Endothelial cell of umbilical vein (primary cell): Measurements from ENCODE around the gene ELL2. TPM values are rescaled to one million over a fixed set of nuclear protein-coding genes. Genes with fewer than 3 reads are reported as not detected.

Source experiments
- BruUV-seq: library from RNA; stranded (reverse); fragments of 400-500 nt; replicated peaks from 2 replicates; lab custom pipeline; 2021; lab: Mats Ljungman, UMichigan
- CTCF ChIA-PET: fragments of 300-600, 350-600 bp; sonication (Branson Sonifier 250); formaldehyde crosslinking; loops from one replicate; lab custom pipeline; 2021; ENCODE audit warnings: antibody characterized with exemption, inconsistent platforms; lab: Charles Lee
- POLR2A ChIA-PET: fragments of 300-600, 350-600 bp; sonication (Branson Sonifier 250); formaldehyde crosslinking; loops from one replicate; lab custom pipeline; 2021; ENCODE audit warnings: antibody characterized with exemption, inconsistent platforms; lab: Charles Lee
- DNase-seq: peaks from one replicate; pipeline ENCODE4 v3.0.0-alpha.2; 2011; ENCODE audit warnings: low read depth, low spot score
- FAIRE-seq: peaks from 2 replicates; lab custom pipeline; 2011; peaks lifted over from hg19 to GRCh38; lab: Jason Lieb, UNC
- H2AFZ ChIP-seq: 2 replicates; pipeline ENCODE4 v1.6.0; 2012; ENCODE audit warnings: low read depth, low read length, control low read depth, inconsistent platforms
- H3K27ac ChIP-seq: 2 replicates; pipeline ENCODE4 v1.5.1; 2011; ENCODE audit warnings: low read depth, mild to moderate bottlenecking, control low read depth, low read length, moderate library complexity; ENCODE audit not compliant: insufficient read depth
- H3K27me3 ChIP-seq, 2 experiments: 2 replicates each; pipeline versions ENCODE4 v1.6.0 to v1.6.1; 2011; ENCODE audit warnings: low read length in 2 of 2, mixed read lengths in 1 of 2; ENCODE audit not compliant: control insufficient read depth in 2 of 2, insufficient read depth in 2 of 2
- H3K36me3 ChIP-seq, 2 experiments: 2 replicates in 1 of 2; 3 replicates in 1 of 2; pipeline ENCODE4 v1.5.1; 2011; ENCODE audit warnings: low read length in 2 of 2, mild to moderate bottlenecking in 1 of 2, moderate library complexity in 1 of 2; ENCODE audit not compliant: control insufficient read depth in 2 of 2, insufficient read depth in 2 of 2; ENCODE audit errors: extremely low read depth in 1 of 2
- H3K4me1 ChIP-seq: 3 replicates; pipeline ENCODE4 v1.5.1; 2011; ENCODE audit warnings: mild to moderate bottlenecking, low read length; ENCODE audit not compliant: control insufficient read depth, insufficient read depth; ENCODE audit errors: extremely low read depth
- H3K4me2 ChIP-seq: 2 replicates; pipeline ENCODE4 v1.6.1; 2011; ENCODE audit warnings: low read length, control low read depth, mixed read lengths; ENCODE audit not compliant: insufficient read depth
- H3K4me3 ChIP-seq, 3 experiments: fragments of 200-600 bp in 1 of 3; sonication (generic), shearing (Covaris generic) in 1 of 3; replicated peaks in 1 of 3; 2 replicates each; pipeline ENCODE4 v1.5.1; 2011 to 2016; ENCODE audit warnings: control low read depth in 3 of 3, low read length in 3 of 3, mild to moderate bottlenecking in 2 of 3, inconsistent platforms in 1 of 3, low read depth in 1 of 3, moderate library complexity in 1 of 3; ENCODE audit not compliant: insufficient read depth in 1 of 3
- H3K79me2 ChIP-seq: 2 replicates; pipeline ENCODE4 v1.6.0; 2012; ENCODE audit warnings: low read length, inconsistent platforms; ENCODE audit not compliant: control insufficient read depth, insufficient read depth
- H3K9ac ChIP-seq: replicated peaks from 2 replicates; pipeline ENCODE3; 2011; ENCODE audit warnings: low read length, control low read depth; ENCODE audit not compliant: insufficient read depth; ENCODE audit errors: extremely low read depth
- H3K9me1 ChIP-seq: replicated peaks from 3 replicates; pipeline ENCODE4 v1.6.0; 2011; ENCODE audit warnings: mild to moderate bottlenecking, low read length; ENCODE audit not compliant: control insufficient read depth, insufficient read depth; ENCODE audit errors: extremely low read depth
- H3K9me3 ChIP-seq: replicated peaks from 2 replicates; pipeline ENCODE4 v1.5.1; 2012; ENCODE audit warnings: low read length, inconsistent platforms; ENCODE audit not compliant: control insufficient read depth, insufficient read depth
- H4K20me1 ChIP-seq: replicated peaks from 2 replicates; pipeline ENCODE3; 2011; ENCODE audit warnings: mild to moderate bottlenecking, low read length; ENCODE audit not compliant: control insufficient read depth, insufficient read depth; ENCODE audit errors: extremely low read depth
- FOS ChIP-seq: IDR thresholded peaks from 2 replicates; pipeline ENCODE4 v1.6.1; 2011; ENCODE audit warnings: mild to moderate bottlenecking, low read length, moderate library complexity, borderline replicate concordance; ENCODE audit not compliant: insufficient read depth
- GATA2 ChIP-seq: IDR thresholded peaks from 2 replicates; pipeline ENCODE4 v1.7.0; 2011; ENCODE audit warnings: low read depth, mild to moderate bottlenecking, moderate library complexity, mixed read lengths, low read length; ENCODE audit not compliant: insufficient read length, insufficient read depth
- JUN ChIP-seq: IDR thresholded peaks from 2 replicates; pipeline ENCODE4 v1.6.1; 2011; ENCODE audit warnings: borderline replicate concordance, low read depth; ENCODE audit not compliant: insufficient read length, insufficient read depth
- MYC ChIP-seq: IDR thresholded peaks from one replicate; pipeline ENCODE4 v1.6.1; 2011; ENCODE audit warnings: mild to moderate bottlenecking, low read depth, low read length
- POLR2AphosphoS5 ChIP-seq: IDR thresholded peaks from 2 replicates; pipeline ENCODE4 v1.6.1; 2012; ENCODE audit warnings: low read depth, mild to moderate bottlenecking, control low read depth, low read length, moderate library complexity; ENCODE audit not compliant: insufficient read depth
- dilution Hi-C: fragments of 300-500 bp; cut with MboI; formaldehyde crosslinking; loops from one replicate; pipeline ENCODE4 v1.15.0; 2019; ENCODE audit warnings: low sequenced_read_pairs; ENCODE audit not compliant: extremely low pct_ligation_motif_present
- intact Hi-C: fragments of 100-400 bp; cut with micrococcal nuclease; formaldehyde crosslinking; loops from one replicate; pipeline ENCODE4 v1.10.0; 2022
- polyA plus RNA-seq, 4 experiments: library from polyadenylated mRNA; depleted of rRNA in 3 of 4; stranded (reverse) in 3 of 4; unstranded in 1 of 4; fragments of >200 nt; gene quantifications; 2 replicates each; pipeline versions ENCODE4 v1.2.1 to v1.2.3, GENCODE V29; 2011 to 2012; ENCODE audit warnings: missing spikeins in 1 of 4
- total RNA-seq: library from RNA; stranded (reverse); gene quantifications from 2 replicates; pipeline ENCODE4 v1.2.3, GENCODE V29; 2021

ELL2 gene
- total and polyA plus RNA-seq, 2 donors (not counting 3 experiments of a cell fraction or from before 2014, with no cell fraction given) = 6.8 to 26.0 TPM

DNA sequence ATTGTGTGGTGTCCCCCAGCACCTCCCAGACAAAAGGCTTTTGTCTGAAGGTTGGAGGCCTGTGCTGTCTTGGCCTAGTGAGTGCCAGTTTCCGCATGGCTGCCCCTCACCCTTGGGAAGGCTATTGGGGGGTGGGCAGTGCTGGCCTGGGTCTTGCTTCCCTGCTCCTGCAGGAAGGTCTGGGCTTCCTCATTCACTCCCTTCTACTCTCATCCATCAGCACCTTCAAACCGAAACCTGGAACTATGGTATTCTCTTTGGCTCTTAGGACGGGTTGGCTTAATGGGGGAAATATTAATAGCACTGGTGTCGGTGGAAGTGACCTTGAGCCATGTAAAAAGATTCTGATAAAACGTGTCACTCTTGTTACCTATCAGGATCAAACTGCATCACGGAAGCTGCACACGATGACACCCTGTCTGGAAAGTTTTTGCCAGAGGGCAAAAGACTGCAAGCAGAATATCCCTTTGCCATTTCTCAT lies 105.1 kb downstream of the ELL2 start:
- CTCF ChIA-PET = interaction anchor here (0.7 to 6.9 kb wide), 8 partner anchors 9 to 487 kb away, joined by 3 to 73 read pairs (median 5); partner anchors contain the start of gene RFESD
- dilution Hi-C loops = no loop called here

DNA sequence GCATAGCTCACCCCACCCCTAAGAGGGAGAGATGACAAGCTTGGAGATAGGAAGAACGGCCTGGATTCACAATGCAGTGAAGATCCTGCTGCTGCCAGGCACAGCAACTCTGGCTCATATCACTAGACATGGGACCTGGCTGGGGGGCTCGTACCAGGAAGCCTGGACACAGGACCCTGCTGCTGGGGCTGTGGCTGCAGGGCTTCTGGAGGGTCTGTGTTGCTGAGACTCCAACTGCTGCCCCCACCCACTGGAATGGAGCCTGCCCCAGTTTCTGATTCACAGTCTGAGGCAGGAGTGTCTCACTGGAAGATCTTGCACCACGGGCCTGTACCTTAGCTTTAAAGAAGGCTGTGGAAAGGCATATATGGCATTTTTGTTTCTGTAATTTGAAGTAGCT lies 108.2 kb downstream of the ELL2 start:
- no peaks in the 10 kb centered on the region for H3K9me3 ChIP-seq
- ChIA-PET CTCF (interaction anchor here (1.3 to 14.6 kb wide), 3 partner anchors 70 to 484 kb away, joined by 3 to 201 read pairs (median 4); no protein-coding TSS in a partner anchor), POLR2A (no interaction called here)
- no peak overlapping the region for H3K4me2 ChIP-seq
- no peak overlapping the region for H3K27ac ChIP-seq
- no peak overlapping the region for H3K9ac ChIP-seq
- dilution Hi-C loops (no loop called here), intact Hi-C loops (loop anchor here (10.0 kb wide), 1 partner anchor 321 kb away; no protein-coding TSS in a partner anchor)
- H3K4me3 ChIP-seq = no peak overlapping the region
- no peaks in the 10 kb centered on the region for H4K20me1 ChIP-seq
- no peak overlapping the region for H2AFZ ChIP-seq
- H3K4me1 ChIP-seq = peaks cover 16% of the 10 kb centered on the region
- no peaks in the 10 kb centered on the region for H3K36me3 ChIP-seq
- no peaks in the 10 kb centered on the region for H3K79me2 ChIP-seq
- TF ChIP-seq FOS (no peak), JUN (no peak), MYC (no peak)
- H3K9me1 ChIP-seq = no peaks in the 10 kb centered on the region
- DNase-seq = no peak
- no peak for FAIRE-seq
- H3K27me3 ChIP-seq = no peaks in the 10 kb centered on the region
- no TSS peak for BruUV-seq

More for the DNA sequence above, 105.1 kb downstream of the ELL2 start:
- H2AFZ ChIP-seq = no peak overlapping the region
- H3K4me2 ChIP-seq = no peak overlapping the region
- H3K27ac ChIP-seq = no peak overlapping the region
- no TSS peak for BruUV-seq
- H3K9ac ChIP-seq = no peak overlapping the region
- H3K9me3 ChIP-seq = no peaks in the 10 kb centered on the region
- H3K79me2 ChIP-seq = no peaks in the 10 kb centered on the region
- intact Hi-C loops = loop anchor here (10.0 kb wide), 1 partner anchor 318 kb away; no protein-coding TSS in a partner anchor
- H3K27me3 ChIP-seq = no peaks in the 10 kb centered on the region
- H3K4me1 ChIP-seq = peaks cover 41% of the 10 kb centered on the region
- FAIRE-seq = no peak
- H3K4me3 ChIP-seq = no peak overlapping the region
- no peaks in the 10 kb centered on the region for H3K36me3 ChIP-seq
- H3K9me1 ChIP-seq = no peaks in the 10 kb centered on the region
- no peaks in the 10 kb centered on the region for H4K20me1 ChIP-seq
- POLR2A ChIA-PET = interaction anchor here (0.7 kb wide), 1 partner anchor 20 kb away, joined by 8 read pairs; no protein-coding TSS in a partner anchor
- no peak for DNase-seq
- TF ChIP-seq GATA2 (no peak), POLR2AphosphoS5 (no peak)
